Keratinocyte (primary cell): Measurements from ENCODE around the gene LRRC8C. TPM values are rescaled to one million over a fixed set of nuclear protein-coding genes. Genes with fewer than 3 reads are reported as not detected.

ENCODE experiments used
- DNase-seq: peaks from one replicate; pipeline ENCODE4 v3.0.0-alpha.2; 2011; ENCODE audit warnings: low read depth, missing footprints, low spot score
- FAIRE-seq: peaks from 2 replicates; lab custom pipeline; 2011; peaks lifted over from hg19 to GRCh38; lab: Jason Lieb, UNC
- H2AFZ ChIP-seq: 2 replicates; pipeline ENCODE4 v1.6.0; 2012; ENCODE audit warnings: low read length, control low read depth, inconsistent platforms; ENCODE audit not compliant: control insufficient read depth
- H3K27ac ChIP-seq: 2 replicates; pipeline ENCODE4 v1.5.1; 2011; ENCODE audit warnings: low read length; ENCODE audit not compliant: control insufficient read depth, insufficient read depth
- H3K27me3 ChIP-seq: 3 replicates; pipeline ENCODE4 v1.6.0; 2011; ENCODE audit warnings: low read length; ENCODE audit not compliant: control insufficient read depth, insufficient read depth; ENCODE audit errors: extremely low read depth
- H3K36me3 ChIP-seq, 2 experiments: 2 replicates in 1 of 2; 3 replicates in 1 of 2; pipeline ENCODE4 v1.5.1; 2011; ENCODE audit warnings: low read length in 2 of 2, mild to moderate bottlenecking in 1 of 2; ENCODE audit not compliant: control insufficient read depth in 2 of 2, insufficient read depth in 2 of 2; ENCODE audit errors: extremely low read depth in 1 of 2
- H3K4me1 ChIP-seq: 3 replicates; pipeline ENCODE4 v1.5.1; 2011; ENCODE audit warnings: low read length; ENCODE audit not compliant: control insufficient read depth, insufficient read depth; ENCODE audit errors: extremely low read depth
- H3K4me2 ChIP-seq: 3 replicates; pipeline ENCODE4 v1.6.0; 2011; ENCODE audit warnings: low read depth, low read length; ENCODE audit not compliant: control insufficient read depth, insufficient read depth; ENCODE audit errors: extremely low read depth
- H3K4me3 ChIP-seq, 3 experiments: fragments of 200-600 bp in 1 of 3; sonication (generic) in 1 of 3; 2 replicates in 2 of 3; 3 replicates in 1 of 3; pipeline ENCODE4 v1.5.1; 2011 to 2016; ENCODE audit warnings: low read length in 3 of 3, mild to moderate bottlenecking in 3 of 3, control low read depth in 2 of 3, inconsistent platforms in 1 of 3, low read depth in 1 of 3, mixed read lengths in 1 of 3, mixed run types in 1 of 3, moderate library complexity in 1 of 3; ENCODE audit not compliant: control insufficient read depth in 2 of 3, insufficient read depth in 2 of 3; ENCODE audit errors: extremely low read depth in 1 of 3
- H3K79me2 ChIP-seq: 2 replicates; pipeline ENCODE4 v1.6.0; 2012; ENCODE audit warnings: low read length; ENCODE audit not compliant: control insufficient read depth, insufficient read depth
- H3K9ac ChIP-seq: 3 replicates; pipeline ENCODE4 v1.6.0; 2011; ENCODE audit warnings: low read length; ENCODE audit not compliant: control insufficient read depth, insufficient read depth; ENCODE audit errors: extremely low read depth
- H3K9me1 ChIP-seq: 3 replicates; pipeline ENCODE4 v1.6.0; 2011; ENCODE audit warnings: low read length; ENCODE audit not compliant: control insufficient read depth, insufficient read depth; ENCODE audit errors: extremely low read depth
- H3K9me3 ChIP-seq: 2 replicates; pipeline ENCODE4 v1.5.1; 2012; ENCODE audit warnings: low read depth, low read length; ENCODE audit not compliant: control insufficient read depth
- H4K20me1 ChIP-seq: 3 replicates; pipeline ENCODE4 v1.6.0; 2011; ENCODE audit warnings: low read length; ENCODE audit not compliant: control insufficient read depth, insufficient read depth; ENCODE audit errors: extremely low read depth
- CTCF ChIP-seq, 3 experiments: IDR thresholded peaks in 1 of 3; conservative IDR thresholded peaks in 1 of 3; optimal IDR thresholded peaks in 1 of 3; 2 replicates in 2 of 3; 3 replicates in 1 of 3; pipeline versions ENCODE3 to v1.5.1; 2011; ENCODE audit warnings: low read length in 3 of 3, mild to moderate bottlenecking in 3 of 3, moderate library complexity in 2 of 3, control low read depth in 1 of 3, inconsistent platforms in 1 of 3; ENCODE audit not compliant: insufficient read depth in 2 of 3; ENCODE audit errors: extremely low read depth in 1 of 3
- EZH2 ChIP-seq: IDR thresholded peaks from one replicate; pipeline ENCODE4 v1.6.1; 2012; ENCODE audit warnings: inconsistent platforms, mild to moderate bottlenecking, low read length, moderate library complexity
- dilution Hi-C: fragments of 300-500 bp; cut with MboI; formaldehyde crosslinking; loops from one replicate; pipeline ENCODE4 v1.7.0; 2020; ENCODE audit warnings: low sequenced_read_pairs; ENCODE audit not compliant: extremely low pct_ligation_motif_present
- polyA plus RNA-seq, 5 experiments: library from polyadenylated mRNA; depleted of rRNA in 3 of 5; stranded (reverse) in 3 of 5; stranded (forward) in 1 of 5; unstranded in 1 of 5; fragments of >200 nt; gene quantifications; 1 replicate in 1 of 5; 2 replicates in 3 of 5; 3 replicates in 1 of 5; pipeline versions ENCODE4 v1.2.1 to v1.2.3, GENCODE V29; 2011 to 2012; ENCODE audit warnings: missing spikeins in 2 of 5, low read depth in 1 of 5, low replicate concordance in 1 of 5

LRRC8C gene
- polyA plus RNA-seq, 1 donor (not counting 4 experiments of a cell fraction or from before 2014, with no cell fraction given) = 18.4 TPM

- dilution Hi-C loops = no loop called here
- H3K27me3 ChIP-seq = no peaks in the 10 kb centered on the region
- no peaks in the 10 kb centered on the region for H4K20me1 ChIP-seq
- no peaks in the 10 kb centered on the region for H3K79me2 ChIP-seq
- H3K9me1 ChIP-seq = no peaks in the 10 kb centered on the region
- no peak overlapping the region for H3K9ac ChIP-seq
- no peaks in the 10 kb centered on the region for H3K36me3 ChIP-seq
- no peak for TF ChIP-seq EZH2
- TF ChIP-seq CTCF (optimal IDR thresholded peaks at IDR 0.05 in 1 of 3, IDR thresholded peaks at IDR 0.05 in 1 of 3, conservative IDR thresholded peaks at IDR 0.05 in 1 of 3; ENCODE audit: extremely low read depth in 1 of 3, insufficient read depth in 2 of 3, low read length in 3 of 3) = no peak
- H3K27ac ChIP-seq = peak overlapping the region; percentile 97
- no peak overlapping the region for H2AFZ ChIP-seq
- peaks cover 32% of the 10 kb centered on the region for H3K4me1 ChIP-seq
- no peak for DNase-seq
- FAIRE-seq = no peak
- H3K4me3 ChIP-seq = no peak overlapping the region
- H3K4me2 ChIP-seq = no peak overlapping the region
- H3K9me3 ChIP-seq = no peaks in the 10 kb centered on the region
Observed at GRCh38 chr1:89725631-89726030, 92.7 kb downstream of the LRRC8C start.

- no peak overlapping the region for H2AFZ ChIP-seq
- no peak overlapping the region for H3K9ac ChIP-seq
- DNase-seq (no peak), FAIRE-seq (no peak)
- no peaks in the 10 kb centered on the region for H3K27me3 ChIP-seq
- no peaks in the 10 kb centered on the region for H3K9me1 ChIP-seq
- H3K4me1 ChIP-seq = peaks cover 22% of the 10 kb centered on the region
- no peak overlapping the region for H3K4me2 ChIP-seq
- no peak overlapping the region for H3K27ac ChIP-seq
- no peak for TF ChIP-seq EZH2
- no peak for TF ChIP-seq CTCF (optimal IDR thresholded peaks at IDR 0.05 in 1 of 3, IDR thresholded peaks at IDR 0.05 in 1 of 3, conservative IDR thresholded peaks at IDR 0.05 in 1 of 3; ENCODE audit: extremely low read depth in 1 of 3, insufficient read depth in 2 of 3, low read length in 3 of 3)
- dilution Hi-C loops = no loop called here
- H4K20me1 ChIP-seq = no peaks in the 10 kb centered on the region
- H3K4me3 ChIP-seq = no peak overlapping the region
- H3K79me2 ChIP-seq = no peaks in the 10 kb centered on the region
- no peaks in the 10 kb centered on the region for H3K36me3 ChIP-seq
- H3K9me3 ChIP-seq = no peaks in the 10 kb centered on the region
Observed at GRCh38 chr1:89727517-89728312, 94.8 kb downstream of the LRRC8C start.
